Measurements from ENCODE around the gene ETFDH.

Gene ETFDH

GRCh38 chr4:158671915-158672806, at the start of gene ETFDH (continued):
- TF ChIP-seq ZNF658 (tag by site-specific recombination; IDR thresholded peaks at IDR 0.05), result no peak
- TF ChIP-seq ZBTB11 (tag by site-specific recombination; conservative IDR thresholded peaks at IDR 0.05; ENCODE audit: low read depth), result peak; percentile 67
- no peak for TF ChIP-seq ZNF211 (tag by site-specific recombination; IDR thresholded peaks at IDR 0.05; ENCODE audit: low read depth)
- TF ChIP-seq ZNF335 (tag by site-specific recombination; conservative IDR thresholded peaks at IDR 0.05), result peak; percentile 74
- peak; percentile 16 for TF ChIP-seq SETDB1 (IDR thresholded peaks at IDR 0.05; ENCODE audit: insufficient read length, low read length)
- TF ChIP-seq KLF1 (tag by site-specific recombination; IDR thresholded peaks at IDR 0.05), result peak; percentile 3; the same call in 1 of the 2 replicates
- TF ChIP-seq ZNF37A (tag by site-specific recombination; IDR thresholded peaks at IDR 0.05), result no peak
- no peak; the same call in 1 of the 2 replicates for TF ChIP-seq ZNF768 (tag by site-specific recombination; IDR thresholded peaks at IDR 0.05)
- no peak for TF ChIP-seq ZNF114 (tag by site-specific recombination; IDR thresholded peaks at IDR 0.05)
- no peak for TF ChIP-seq ZNF175 (tag by site-specific recombination; IDR thresholded peaks at IDR 0.05)
- TF ChIP-seq HOXD13 (CRISPR knock-in tag; IDR thresholded peaks at IDR 0.05; ENCODE audit: borderline replicate concordance), result no peak
- peak; percentile 86 for TF ChIP-seq GLIS2 (tag by site-specific recombination; IDR thresholded peaks at IDR 0.05)
- no peak for TF ChIP-seq ZNF664 (tag by site-specific recombination; IDR thresholded peaks at IDR 0.05)
- no peak for TF ChIP-seq ZNF302 (tag by site-specific recombination; IDR thresholded peaks at IDR 0.05; ENCODE audit: low read depth)
- TF ChIP-seq PRDM10 (tag by site-specific recombination; IDR thresholded peaks at IDR 0.05), result peak; percentile 85
- TF ChIP-seq ZBTB49 (tag by site-specific recombination; IDR thresholded peaks at IDR 0.05; ENCODE audit: low read depth), result no peak
- TF ChIP-seq ZNF16 (tag by site-specific recombination; IDR thresholded peaks at IDR 0.05; ENCODE audit: low read depth), result no peak
- TF ChIP-seq KLF10 (tag by site-specific recombination; IDR thresholded peaks at IDR 0.05), result no peak
- no peak for TF ChIP-seq ZNF362 (tag by site-specific recombination; IDR thresholded peaks at IDR 0.05)
- TF ChIP-seq ATF2 (tag by site-specific recombination; IDR thresholded peaks at IDR 0.05; ENCODE audit: low read depth), result peak; percentile 75
- TF ChIP-seq ZSCAN30 (tag by site-specific recombination; IDR thresholded peaks at IDR 0.05), result no peak
- no peak for TF ChIP-seq ZNF140 (tag by site-specific recombination; IDR thresholded peaks at IDR 0.05)
- TF ChIP-seq PBX3 (CRISPR knock-in tag; IDR thresholded peaks at IDR 0.05), result no peak
